Activated CD4-positive, alpha-beta T cell treated with anti-CD3 and anti-CD28 coated beads, Interleukin-2, amount 10 ng/mL, durations not matched to agents 24 days and 14 days (primary cell): ENCODE results near the gene TFG. TPM values are rescaled to one million over a fixed set of nuclear protein-coding genes. Genes with fewer than 3 reads are reported as not detected.

Experiments used
- DNase-seq: peaks from one replicate; pipeline ENCODE4 v3.0.0; 2022
- H3K27ac Mint-ChIP-seq: one replicate; pipeline ENCODE4 v1.8.0; 2022; ENCODE audit warnings: mild to moderate bottlenecking, mixed read lengths
- H3K27me3 Mint-ChIP-seq: one replicate; pipeline ENCODE4 v1.8.0; 2022; ENCODE audit warnings: mixed read lengths
- H3K36me3 Mint-ChIP-seq: one replicate; pipeline ENCODE4 v1.8.0; 2022; ENCODE audit warnings: low read depth, mild to moderate bottlenecking, mixed read lengths
- H3K4me1 Mint-ChIP-seq: one replicate; pipeline ENCODE4 v1.8.0; 2021; ENCODE audit warnings: mixed read lengths
- H3K4me3 Mint-ChIP-seq: one replicate; pipeline ENCODE4 v1.8.0; 2022; ENCODE audit warnings: mild to moderate bottlenecking, moderate library complexity, mixed read lengths
- H3K9me3 Mint-ChIP-seq: one replicate; pipeline ENCODE4 v1.8.0; 2021; ENCODE audit warnings: mixed read lengths
- intact Hi-C: fragments of 100-400 bp; cut with micrococcal nuclease; formaldehyde crosslinking; loops from one replicate; pipeline ENCODE4 v1.15.1; 2023
- total RNA-seq: library from RNA; stranded (reverse); gene quantifications from 2 replicates; pipeline ENCODE4 v1.2.3, GENCODE V29; 2022

TFG gene
- total RNA-seq, 1 donor from 2014 or later = 71.5 TPM

GRCh38 chr3:100697172-100697571 lies 12.1 kb upstream of the TFG start:
- Mint-ChIP-seq H3K36me3 (no peaks in the 10 kb centered on the region), H3K27me3 (peaks cover 60% of the 10 kb centered on the region), H3K4me1 (no peaks in the 10 kb centered on the region)

GRCh38 chr3:100697723-100698285 lies 11.5 kb upstream of the TFG start:
- H3K4me3 Mint-ChIP-seq = no peak overlapping the region

More at GRCh38 chr3:100697172-100697571, 12.1 kb upstream of the TFG start:
- DNase-seq = no peak
- Mint-ChIP-seq H3K27ac (no peak overlapping the region), H3K9me3 (no peaks in the 10 kb centered on the region), H3K4me3 (no peak overlapping the region)
- intact Hi-C loops = no loop called here

GRCh38 chr3:100698736-100699135 lies 10.6 kb upstream of the TFG start:
- DNase-seq = no peak
- H3K4me1 Mint-ChIP-seq = peaks cover 2% of the 10 kb centered on the region
- H3K9me3 Mint-ChIP-seq = no peaks in the 10 kb centered on the region
- peaks cover 58% of the 10 kb centered on the region for H3K27me3 Mint-ChIP-seq
- H3K4me3 Mint-ChIP-seq = no peak overlapping the region
- intact Hi-C loops = no loop called here
- no peak overlapping the region for H3K27ac Mint-ChIP-seq
- no peaks in the 10 kb centered on the region for H3K36me3 Mint-ChIP-seq

More at GRCh38 chr3:100697723-100698285, 11.5 kb upstream of the TFG start:
- H3K27me3 Mint-ChIP-seq = peaks cover 59% of the 10 kb centered on the region
- peaks cover 2% of the 10 kb centered on the region for H3K4me1 Mint-ChIP-seq
- H3K27ac Mint-ChIP-seq = no peak overlapping the region
- H3K9me3 Mint-ChIP-seq = no peaks in the 10 kb centered on the region
- no peak for DNase-seq
- intact Hi-C loops = no loop called here
- no peaks in the 10 kb centered on the region for H3K36me3 Mint-ChIP-seq

GRCh38 chr3:100700708-100701107 lies 8.6 kb upstream of the TFG start:
- Mint-ChIP-seq H3K4me1 (peaks cover 2% of the 10 kb centered on the region), H3K27me3 (peaks cover 47% of the 10 kb centered on the region), H3K9me3 (no peaks in the 10 kb centered on the region), H3K36me3 (no peaks in the 10 kb centered on the region), H3K27ac (no peak overlapping the region), H3K4me3 (no peak overlapping the region)
- DNase-seq = no peak
- intact Hi-C loops = no loop called here

GRCh38 chr3:100702082-100702979 lies 7.0 kb upstream of the TFG start:
- Mint-ChIP-seq H3K4me1 (peaks cover 2% of the 10 kb centered on the region), H3K9me3 (no peaks in the 10 kb centered on the region), H3K36me3 (no peaks in the 10 kb centered on the region), H3K27ac (no peak overlapping the region), H3K27me3 (peaks cover 36% of the 10 kb centered on the region), H3K4me3 (no peak overlapping the region)
- intact Hi-C loops = no loop called here
- no peak for DNase-seq

- Mint-ChIP-seq H3K4me1 (peaks cover 2% of the 10 kb centered on the region), H3K4me3 (no peak overlapping the region), H3K27me3 (peaks cover 32% of the 10 kb centered on the region), H3K9me3 (no peaks in the 10 kb centered on the region), H3K27ac (no peak overlapping the region), H3K36me3 (no peaks in the 10 kb centered on the region)
- DNase-seq = no peak
- intact Hi-C loops = no loop called here
These were observed 6.3 kb upstream of the TFG start for GRCh38 chr3:100702980-100703345.

GRCh38 chr3:100703865-100704264 lies 5.4 kb upstream of the TFG start:
- H3K9me3 Mint-ChIP-seq = peaks cover 3% of the 10 kb centered on the region
- H3K27me3 Mint-ChIP-seq = peaks cover 23% of the 10 kb centered on the region
- H3K27ac Mint-ChIP-seq = no peak overlapping the region
- H3K4me3 Mint-ChIP-seq = no peak overlapping the region
- H3K4me1 Mint-ChIP-seq = peaks cover 7% of the 10 kb centered on the region
- intact Hi-C loops = no loop called here
- DNase-seq = no peak
- H3K36me3 Mint-ChIP-seq = no peaks in the 10 kb centered on the region

GRCh38 chr3:100706365-100706764 lies 2.9 kb upstream of the TFG start:
- peaks cover 11% of the 10 kb centered on the region for H3K36me3 Mint-ChIP-seq
- no peak overlapping the region for H3K4me3 Mint-ChIP-seq
- peaks cover 19% of the 10 kb centered on the region for H3K4me1 Mint-ChIP-seq
- H3K27ac Mint-ChIP-seq = no peak overlapping the region
- intact Hi-C loops = loop anchor here (5.0 kb wide), 1 partner anchor 866 kb away; the partner anchor contains the start of gene PCNP
- peaks cover 12% of the 10 kb centered on the region for H3K9me3 Mint-ChIP-seq
- H3K27me3 Mint-ChIP-seq = peaks cover 4% of the 10 kb centered on the region
- no peak for DNase-seq

GRCh38 chr3:100708644-100708988 lies 678 bp upstream of the TFG start:
- DNase-seq = no peak
- Mint-ChIP-seq H3K27ac (peak overlapping the region; percentile 94), H3K4me1 (peaks cover 30% of the 10 kb centered on the region), H3K27me3 (peaks cover under 1% of the 10 kb centered on the region), H3K4me3 (peak overlapping the region; percentile 88), H3K36me3 (peaks cover 24% of the 10 kb centered on the region), H3K9me3 (peaks cover 12% of the 10 kb centered on the region)
- intact Hi-C loops = loop anchor here (5.0 kb wide), 1 partner anchor 864 kb away; the partner anchor contains the start of gene PCNP

GRCh38 chr3:100709842-100710260 lies 557 bp downstream of the TFG start:
- Mint-ChIP-seq H3K27me3 (no peaks in the 10 kb centered on the region), H3K36me3 (peaks cover 32% of the 10 kb centered on the region), H3K27ac (peak overlapping the region; percentile 94), H3K4me3 (peak overlapping the region; percentile 88), H3K9me3 (peaks cover 12% of the 10 kb centered on the region), H3K4me1 (peaks cover 35% of the 10 kb centered on the region)
- intact Hi-C loops = loop anchor here (1.0 to 10.0 kb wide), 10 partner anchors 45 to 966 kb away; partner anchors contain the start of genes LNP1, NIT2, PCNP and SENP7
- peak; percentile 81 for DNase-seq

- peaks cover 40% of the 10 kb centered on the region for H3K4me1 Mint-ChIP-seq
- H3K9me3 Mint-ChIP-seq = peaks cover 12% of the 10 kb centered on the region
- peaks cover 37% of the 10 kb centered on the region for H3K36me3 Mint-ChIP-seq
- intact Hi-C loops = loop anchor here (1.0 to 10.0 kb wide), 7 partner anchors 45 to 966 kb away; partner anchors contain the start of genes NIT2, SENP7 and TBC1D23
- DNase-seq = peak; percentile 90
- no peaks in the 10 kb centered on the region for H3K27me3 Mint-ChIP-seq
- H3K27ac Mint-ChIP-seq = peak overlapping the region; percentile 92
- peak overlapping the region; percentile 88 for H3K4me3 Mint-ChIP-seq
These were observed 1.1 kb downstream of the TFG start for GRCh38 chr3:100710261-100710968.

GRCh38 chr3:100715176-100715575 lies 5.9 kb downstream of the TFG start:
- peaks cover 72% of the 10 kb centered on the region for H3K36me3 Mint-ChIP-seq
- H3K4me1 Mint-ChIP-seq = peaks cover 56% of the 10 kb centered on the region
- H3K27me3 Mint-ChIP-seq = no peaks in the 10 kb centered on the region
- no peak overlapping the region for H3K27ac Mint-ChIP-seq
- intact Hi-C loops = loop anchor here (10.0 kb wide), 1 partner anchor 450 kb away; the partner anchor contains the start of gene TBC1D23
- H3K4me3 Mint-ChIP-seq = no peak overlapping the region
- H3K9me3 Mint-ChIP-seq = peaks cover 6% of the 10 kb centered on the region
- no peak for DNase-seq

- H3K27ac Mint-ChIP-seq = peak overlapping the region; percentile 78
- H3K36me3 Mint-ChIP-seq = peaks cover 72% of the 10 kb centered on the region
- DNase-seq = no peak
- no peaks in the 10 kb centered on the region for H3K9me3 Mint-ChIP-seq
- no peak overlapping the region for H3K4me3 Mint-ChIP-seq
- no peaks in the 10 kb centered on the region for H3K27me3 Mint-ChIP-seq
- intact Hi-C loops = loop anchor here (10.0 kb wide), 1 partner anchor 452 kb away; the partner anchor contains the start of gene TBC1D23
- H3K4me1 Mint-ChIP-seq = peaks cover 46% of the 10 kb centered on the region
These were observed 7.8 kb downstream of the TFG start for GRCh38 chr3:100717063-100717462.
